ENCODE results near the gene VAV3.

VAV3 gene

DNA sequence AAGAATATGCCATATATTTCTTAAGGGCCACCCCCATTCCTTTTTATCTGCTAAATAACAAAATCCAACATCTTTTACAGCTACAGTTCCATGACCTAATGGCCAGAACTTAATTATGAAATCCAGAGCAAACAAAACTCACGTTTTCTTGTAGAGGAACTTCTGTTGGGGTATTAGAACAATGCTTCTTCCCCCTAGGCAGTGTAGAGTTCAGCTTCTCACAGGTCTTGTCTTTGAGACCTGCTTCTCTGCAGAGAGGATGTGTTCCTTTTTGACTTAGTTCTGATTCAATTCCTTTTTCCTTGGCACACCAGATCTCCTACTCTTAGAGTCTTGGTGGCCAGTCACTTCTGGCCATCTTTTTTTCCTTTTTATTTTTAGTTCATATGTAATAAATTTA is 22.2 kb downstream of the VAV3 start:
- H3K4me3 ChIP-seq (ENCODE audit: low read depth, low read length), result no peak overlapping the region
- TF ChIP-seq, protein P1, sequence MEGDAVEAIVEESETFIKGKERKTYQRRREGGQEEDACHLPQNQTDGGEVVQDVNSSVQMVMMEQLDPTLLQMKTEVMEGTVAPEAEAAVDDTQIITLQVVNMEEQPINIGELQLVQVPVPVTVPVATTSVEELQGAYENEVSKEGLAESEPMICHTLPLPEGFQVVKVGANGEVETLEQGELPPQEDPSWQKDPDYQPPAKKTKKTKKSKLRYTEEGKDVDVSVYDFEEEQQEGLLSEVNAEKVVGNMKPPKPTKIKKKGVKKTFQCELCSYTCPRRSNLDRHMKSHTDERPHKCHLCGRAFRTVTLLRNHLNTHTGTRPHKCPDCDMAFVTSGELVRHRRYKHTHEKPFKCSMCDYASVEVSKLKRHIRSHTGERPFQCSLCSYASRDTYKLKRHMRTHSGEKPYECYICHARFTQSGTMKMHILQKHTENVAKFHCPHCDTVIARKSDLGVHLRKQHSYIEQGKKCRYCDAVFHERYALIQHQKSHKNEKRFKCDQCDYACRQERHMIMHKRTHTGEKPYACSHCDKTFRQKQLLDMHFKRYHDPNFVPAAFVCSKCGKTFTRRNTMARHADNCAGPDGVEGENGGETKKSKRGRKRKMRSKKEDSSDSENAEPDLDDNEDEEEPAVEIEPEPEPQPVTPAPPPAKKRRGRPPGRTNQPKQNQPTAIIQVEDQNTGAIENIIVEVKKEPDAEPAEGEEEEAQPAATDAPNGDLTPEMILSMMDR (IDR thresholded peaks at IDR 0.05; ENCODE audit: low read depth, low read length), result no peak

DNA sequence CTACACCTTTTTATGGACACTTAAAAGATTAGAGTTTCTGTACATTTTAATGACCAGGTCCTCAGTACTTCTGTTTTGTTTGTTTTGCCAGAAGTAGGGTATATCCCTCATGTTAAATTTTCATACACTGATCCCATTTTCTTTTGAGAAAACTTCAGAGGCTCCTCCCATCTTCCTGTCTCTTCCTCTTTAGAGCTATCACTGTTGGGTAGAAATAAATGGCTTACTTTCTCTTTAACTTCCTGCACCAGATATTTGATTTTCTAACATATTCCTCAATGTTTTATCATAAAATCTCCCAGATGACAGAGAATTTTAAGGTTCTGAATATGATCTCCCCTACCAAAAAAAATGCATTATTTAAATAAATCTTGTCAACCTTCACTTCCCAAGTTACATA is 23.4 kb downstream of the VAV3 start:
- TF ChIP-seq, protein P1 (IDR thresholded peaks at IDR 0.05; ENCODE audit: low read depth, low read length), result no peak
- H3K4me3 ChIP-seq (ENCODE audit: low read depth, low read length), result no peak overlapping the region

DNA sequence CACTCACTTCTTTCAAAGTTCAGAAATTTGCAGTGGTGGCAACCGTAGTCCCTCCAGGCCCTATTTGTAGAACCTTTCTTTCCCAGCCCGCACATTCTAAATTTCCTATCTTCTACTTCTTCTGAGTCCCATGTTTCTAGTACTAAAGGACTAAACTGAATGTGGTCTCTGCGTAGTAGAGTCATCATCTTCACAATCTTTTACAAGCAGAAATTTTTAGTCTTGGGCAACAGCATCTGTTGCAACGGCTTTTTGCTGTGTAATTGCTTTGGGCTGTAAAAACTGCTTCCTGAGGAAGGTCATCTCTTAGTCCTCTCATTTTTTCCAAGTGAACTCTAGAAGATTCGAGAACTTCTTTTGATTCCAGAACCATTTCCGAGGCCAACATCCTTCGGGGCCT is 23.9 kb downstream of the VAV3 start:
- TF ChIP-seq, protein P1 (IDR thresholded peaks at IDR 0.05; ENCODE audit: low read depth, low read length), result no peak
- no peak overlapping the region for H3K4me3 ChIP-seq (ENCODE audit: low read depth, low read length)

DNA sequence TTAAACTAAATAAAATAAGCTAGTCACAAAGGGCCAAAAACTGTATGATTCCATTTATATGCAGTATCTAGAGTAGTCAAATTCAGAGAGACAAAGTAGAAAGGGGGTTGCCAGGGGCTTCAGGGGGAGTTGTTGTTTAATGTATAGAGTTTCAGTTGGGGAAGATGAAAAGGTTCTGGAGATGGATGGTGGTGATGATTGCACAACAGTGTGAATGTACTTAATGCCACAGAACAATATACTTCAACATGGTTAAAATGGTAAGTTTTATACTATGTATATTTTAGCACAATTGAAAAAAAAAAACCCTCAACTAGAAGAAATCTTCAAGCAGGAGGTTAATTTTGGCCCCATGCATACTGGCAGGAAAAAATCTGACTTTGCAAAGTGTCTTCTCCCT is 24.3 kb downstream of the VAV3 start:
- TF ChIP-seq, protein P1 (IDR thresholded peaks at IDR 0.05; ENCODE audit: low read depth, low read length), result no peak

DNA sequence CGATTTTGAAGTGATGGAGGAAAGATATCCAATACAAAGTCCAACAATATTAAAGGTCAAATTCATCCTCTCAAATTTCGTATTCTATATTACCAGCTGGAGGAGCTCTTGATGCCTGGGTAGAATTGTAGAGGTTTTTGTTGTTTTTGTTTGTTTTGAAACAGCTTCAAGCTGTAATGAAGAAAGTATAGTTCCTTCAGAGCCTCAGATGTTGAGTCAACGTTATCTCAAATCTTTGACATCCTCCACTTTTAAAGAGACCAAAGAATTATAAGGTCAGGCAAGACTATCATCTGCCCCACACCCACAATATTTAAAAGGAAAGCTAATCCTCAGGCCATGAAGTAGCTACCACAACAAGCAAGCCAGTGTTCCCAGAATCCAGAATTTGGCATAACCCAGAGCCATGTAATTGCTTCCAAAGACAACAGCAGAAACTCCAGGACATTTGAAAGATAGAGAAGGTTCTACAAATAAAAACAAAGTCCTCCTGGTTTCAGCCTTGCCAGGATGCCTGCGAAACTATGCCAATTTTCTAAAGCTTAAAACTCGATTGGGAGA is 24.9 kb downstream of the VAV3 start:
- TF ChIP-seq, protein P1 (IDR thresholded peaks at IDR 0.05; ENCODE audit: low read depth, low read length), result no peak
- no peak overlapping the region for H3K4me3 ChIP-seq (ENCODE audit: low read depth, low read length)

More for the DNA sequence above, 24.3 kb downstream of the VAV3 start:
- H3K4me3 ChIP-seq (ENCODE audit: low read depth, low read length), result no peak overlapping the region

DNA sequence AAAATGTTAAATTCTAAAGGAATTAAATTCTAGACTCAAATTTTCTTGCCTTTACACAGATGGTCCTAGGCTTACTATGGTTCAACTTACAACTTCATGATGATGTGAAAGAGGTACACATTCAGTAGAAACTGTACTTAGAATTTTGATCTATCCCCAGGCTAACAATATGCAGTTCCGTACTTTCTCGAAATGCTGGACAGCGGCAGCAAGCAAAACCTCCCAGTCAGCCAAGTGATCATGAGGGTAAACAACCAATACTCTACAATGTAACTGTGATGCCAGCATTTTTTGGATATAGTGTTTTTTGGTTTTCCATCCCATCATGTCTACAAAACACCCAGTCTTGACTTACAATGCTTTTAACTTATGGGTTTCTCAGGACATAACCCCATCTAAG is 25.7 kb downstream of the VAV3 start:
- H3K4me3 ChIP-seq (ENCODE audit: low read depth, low read length), result no peak overlapping the region
- TF ChIP-seq, protein P1 (IDR thresholded peaks at IDR 0.05; ENCODE audit: low read depth, low read length), result no peak

DNA sequence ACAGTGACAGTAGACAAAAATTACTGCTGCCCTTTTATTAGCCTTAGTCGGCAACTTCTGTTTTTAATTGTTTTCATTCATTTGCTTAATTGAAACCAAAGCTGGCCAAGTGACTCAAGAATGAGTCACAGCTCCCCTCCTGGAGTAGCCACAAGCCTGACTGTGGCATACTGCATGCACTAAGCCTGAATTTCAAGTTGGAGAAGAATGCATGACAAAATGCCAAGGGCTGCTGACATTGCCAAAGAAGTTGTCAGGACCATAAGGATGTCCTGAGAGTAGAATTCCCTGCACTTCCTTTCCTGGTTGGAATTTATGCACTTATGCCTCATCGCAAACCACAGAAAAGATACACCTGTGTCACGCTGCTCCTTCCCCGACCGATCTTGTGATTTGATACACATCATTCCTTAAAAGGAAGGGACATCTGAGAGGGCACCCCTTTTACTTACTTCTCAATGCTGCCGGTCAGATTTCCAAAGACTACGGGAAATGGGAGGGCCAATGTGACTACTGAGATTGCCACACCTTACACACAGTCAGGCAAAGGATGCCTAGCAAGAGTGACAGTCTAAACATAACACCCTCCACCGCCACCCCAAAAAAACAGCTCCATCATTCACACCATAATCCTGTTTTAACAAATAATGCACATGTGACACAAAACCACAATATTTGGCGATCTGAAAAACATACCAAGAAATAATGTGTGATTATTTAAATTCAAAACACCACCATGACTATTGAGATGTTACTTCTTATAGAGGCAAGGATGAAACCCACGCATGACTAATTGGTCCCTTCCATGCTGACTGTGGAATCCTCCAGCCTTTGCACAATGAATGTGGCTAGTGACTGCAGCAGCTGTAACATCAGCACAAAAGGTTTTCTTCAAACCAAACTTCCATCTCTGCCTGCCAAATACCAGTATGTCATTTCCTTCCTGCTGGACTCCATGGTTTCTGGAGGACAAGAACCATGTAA is 28.2 kb downstream of the VAV3 start:
- TF ChIP-seq, protein P1 (IDR thresholded peaks at IDR 0.05; ENCODE audit: low read depth, low read length), result no peak
- no peak overlapping the region for H3K4me3 ChIP-seq (ENCODE audit: low read depth, low read length)
